Muscle of arm (tissue), 14 donors: Measurements from ENCODE around the gene DMBT1. TPM values are rescaled to one million over a fixed set of nuclear protein-coding genes. Genes with fewer than 3 reads are reported as not detected.

Experiments used
- DNase-seq: peaks from one replicate; pipeline ENCODE4 v3.0.0-alpha.2; 2013
- long read RNA-seq, 11 donors: transcript quantifications; one replicate each; lab custom pipeline, GENCODE V29; 2026
- polyA plus RNA-seq, 12 donors: library from polyadenylated mRNA; unstranded; fragments of 120-200 nt; gene quantifications; one replicate each; pipeline ENCODE4 v1.2.1, GENCODE V29; 2013; ENCODE audit not compliant: insufficient read length in 12 of 12

The DMBT1 gene
- polyA plus RNA-seq: 1 to 10 TPM in 1 of 12 donors, under 1 TPM in 1, not detected in 10; 0.01 to 1.6 TPM
- long read RNA-seq, donor 1: 0 reads
- long read RNA-seq, donor 2: 0 reads
- long read RNA-seq, donor 3: 0 reads
- long read RNA-seq, donor 4: 0 reads
- long read RNA-seq, donor 5: 0 reads
- long read RNA-seq, donor 6: 0 reads
- long read RNA-seq, donor 7: 0 reads
- long read RNA-seq, donor 8: 0 reads
- long read RNA-seq, donor 9: 0 reads
- long read RNA-seq, donor 10: 0 reads
- long read RNA-seq, donor 11: 0 reads

DNA sequence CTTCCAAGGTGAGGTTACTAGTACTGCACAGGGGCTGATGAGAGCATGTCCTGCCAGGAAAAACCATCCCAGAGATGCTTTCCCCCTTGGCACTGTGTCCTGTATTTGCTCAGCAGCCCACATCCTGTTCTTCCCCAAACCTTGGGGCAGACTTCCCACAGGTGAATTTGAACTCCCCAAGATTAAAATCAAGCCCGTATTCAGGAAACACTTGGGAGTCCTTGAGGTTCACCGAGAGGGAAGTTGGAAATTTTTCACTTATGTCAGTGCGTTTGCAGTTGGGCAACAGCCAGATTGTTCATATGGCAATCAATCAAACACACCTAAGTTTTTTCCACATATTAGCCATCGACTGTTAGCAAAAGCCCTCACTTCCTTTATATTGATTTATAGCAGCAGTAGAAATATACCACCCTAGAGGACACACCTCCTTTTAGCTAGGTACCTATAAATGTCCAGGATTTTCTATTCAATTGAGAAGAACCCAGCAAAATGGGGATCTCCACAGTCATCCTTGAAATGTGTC lies at the start of gene DMBT1:
Gene DMBT1, plus strand, starts transcription at position 476 of the 526 bp plus-strand sequence. Its CDS starts 17 bp downstream, at position 493.
- DNase-seq: no peak

DNA sequence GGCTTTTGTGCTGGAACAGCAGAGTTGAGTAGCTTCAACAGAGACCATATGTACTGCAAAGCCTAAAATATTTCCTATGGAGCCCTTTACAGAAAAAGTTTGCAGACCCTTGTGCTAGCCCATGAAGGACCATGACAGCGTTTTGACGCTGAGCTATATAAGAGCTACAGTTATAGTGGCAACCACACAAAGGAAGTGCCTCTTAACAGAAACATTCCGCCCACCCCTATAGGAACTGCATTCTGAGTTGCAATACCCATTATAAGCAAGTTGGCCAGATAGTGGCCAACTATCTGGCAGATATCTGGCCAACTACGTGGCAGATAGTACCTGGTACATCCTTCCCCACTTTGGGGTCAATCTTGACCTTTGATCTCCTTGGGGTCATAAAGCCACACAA lies 47.5 kb upstream of the DMBT1 start:
- DNase-seq: no peak

DNA sequence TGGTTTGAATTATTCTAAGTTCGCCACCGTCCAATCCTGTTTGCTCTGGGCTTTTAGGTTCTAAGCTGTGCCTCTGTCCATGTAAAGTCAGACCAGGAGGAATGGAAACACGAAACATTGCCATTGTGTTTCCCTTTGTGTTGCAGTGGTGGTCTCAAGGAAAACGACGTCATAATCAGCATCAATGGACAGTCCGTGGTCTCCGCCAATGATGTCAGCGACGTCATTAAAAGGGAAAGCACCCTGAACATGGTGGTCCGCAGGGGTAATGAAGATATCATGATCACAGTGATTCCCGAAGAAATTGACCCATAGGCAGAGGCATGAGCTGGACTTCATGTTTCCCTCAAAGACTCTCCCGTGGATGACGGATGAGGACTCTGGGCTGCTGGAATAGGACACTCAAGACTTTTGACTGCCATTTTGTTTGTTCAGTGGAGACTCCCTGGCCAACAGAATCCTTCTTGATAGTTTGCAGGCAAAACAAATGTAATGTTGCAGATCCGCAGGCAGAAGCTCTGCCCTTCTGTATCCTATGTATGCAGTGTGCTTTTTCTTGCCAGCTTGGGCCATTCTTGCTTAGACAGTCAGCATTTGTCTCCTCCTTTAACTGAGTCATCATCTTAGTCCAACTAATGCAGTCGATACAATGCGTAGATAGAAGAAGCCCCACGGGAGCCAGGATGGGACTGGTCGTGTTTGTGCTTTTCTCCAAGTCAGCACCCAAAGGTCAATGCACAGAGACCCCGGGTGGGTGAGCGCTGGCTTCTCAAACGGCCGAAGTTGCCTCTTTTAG lies 46.3 kb upstream of the DMBT1 start:
- no peak for DNase-seq

DNA sequence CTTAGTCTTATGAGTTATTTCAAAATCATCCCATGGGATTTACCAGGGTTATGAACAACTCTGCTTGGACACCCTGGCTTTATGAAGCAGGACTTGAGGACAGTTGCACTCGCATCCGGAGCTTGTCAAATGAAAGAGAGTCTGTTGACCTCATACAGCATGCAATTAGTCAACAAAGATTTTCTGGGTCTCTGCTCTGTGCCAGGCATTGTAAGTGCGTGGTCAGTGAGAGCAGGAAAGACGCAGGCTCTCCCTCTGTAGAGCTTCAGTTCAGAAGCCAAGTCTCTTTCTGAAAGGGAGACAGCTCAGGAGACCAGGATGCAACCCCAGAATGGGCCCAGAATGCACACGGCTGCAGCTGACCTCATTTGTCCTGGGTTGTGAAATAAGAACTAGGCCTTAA lies 45.5 kb upstream of the DMBT1 start:
- DNase-seq: no peak

DNA sequence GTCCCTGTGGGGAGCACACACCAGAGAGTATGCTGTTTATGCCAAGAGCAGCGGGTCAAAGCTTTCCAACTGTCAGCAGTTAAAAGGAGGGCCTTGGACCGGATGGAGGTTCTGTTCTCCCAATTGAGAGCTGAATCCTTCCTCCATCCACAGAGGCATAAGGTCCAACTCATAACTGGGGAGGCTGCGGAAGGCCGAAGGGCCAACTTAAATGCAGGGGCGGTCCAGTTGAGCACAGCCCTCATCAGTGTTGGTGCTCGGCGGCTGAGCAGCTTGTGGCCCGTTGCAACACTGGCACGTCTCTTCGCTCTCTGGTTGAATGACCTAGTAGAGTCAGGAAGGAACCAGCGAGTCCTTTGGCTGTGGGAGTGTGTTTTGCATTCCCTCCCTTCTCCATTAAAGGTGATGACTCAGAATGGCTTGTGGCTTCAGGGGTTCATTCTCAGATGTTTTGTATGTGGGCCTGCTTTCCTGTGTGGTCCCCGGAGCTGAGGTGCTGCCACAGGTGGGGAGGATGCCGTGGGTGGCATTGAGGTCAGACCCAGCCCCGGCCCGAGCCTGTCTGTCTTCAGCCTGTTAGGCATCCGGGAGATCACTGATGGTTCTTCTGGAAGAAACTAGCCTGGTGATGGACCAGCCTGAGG lies 44.8 kb upstream of the DMBT1 start:
- DNase-seq: no peak

DNA sequence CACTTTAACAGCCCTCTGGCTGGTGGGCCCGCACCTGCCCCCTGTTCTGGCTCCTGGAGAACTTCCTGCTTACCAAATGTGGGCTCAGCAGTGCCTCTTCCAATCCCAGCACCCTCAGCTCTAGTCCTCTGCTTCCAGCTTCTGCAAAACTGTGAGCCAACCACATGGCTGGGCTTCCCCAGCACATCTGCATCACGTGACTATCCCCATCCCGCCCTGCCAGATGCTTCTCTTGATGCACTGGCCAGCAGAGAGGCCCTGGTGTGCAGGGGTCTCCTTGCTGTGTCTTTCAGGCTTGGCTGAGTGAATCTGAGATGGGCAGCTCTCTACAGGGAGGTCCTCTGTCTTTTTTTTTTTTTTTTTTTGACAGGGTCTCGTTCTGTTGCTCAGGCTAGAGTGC lies 43.8 kb upstream of the DMBT1 start:
- no peak for DNase-seq

DNA sequence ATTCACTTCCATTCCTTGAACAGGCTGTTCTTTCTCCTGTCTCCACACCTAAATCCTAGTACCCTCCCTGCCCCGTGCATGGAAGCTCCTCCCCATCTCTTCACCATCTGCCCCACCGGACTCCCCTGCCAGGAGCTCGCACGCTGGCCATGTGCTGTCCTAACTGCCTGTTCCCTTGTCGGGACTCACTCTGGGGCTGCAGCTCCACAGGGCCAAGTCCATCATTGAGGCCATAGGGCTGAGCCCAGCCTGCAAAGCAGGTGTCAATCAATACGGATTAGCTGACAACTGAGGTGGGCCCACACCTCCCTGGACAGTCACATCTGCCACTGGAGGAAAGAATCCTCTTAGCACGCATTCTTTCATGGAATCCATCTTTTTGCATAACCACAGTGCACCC lies 41.4 kb upstream of the DMBT1 start:
- no peak for DNase-seq

DNA sequence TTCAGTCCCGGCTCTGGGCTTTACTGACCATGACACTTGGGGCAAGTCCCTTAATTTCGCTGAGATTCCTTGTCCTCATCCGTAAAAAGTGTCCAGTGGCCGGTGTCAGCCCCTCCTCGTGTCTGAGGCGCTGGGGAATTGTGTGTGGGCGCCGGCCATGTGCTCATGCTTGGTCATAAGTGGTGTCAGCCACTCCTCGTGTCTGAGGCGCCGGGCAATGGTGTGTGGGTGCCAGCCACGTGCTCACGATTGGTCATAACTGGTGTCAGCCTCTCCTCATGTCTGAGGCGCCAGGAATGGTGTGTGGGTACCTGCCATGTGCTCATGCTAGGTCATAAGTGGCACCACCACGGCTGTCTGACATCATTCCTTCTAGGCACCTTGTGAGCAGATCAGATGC lies 40.7 kb upstream of the DMBT1 start:
- no peak for DNase-seq

DNA sequence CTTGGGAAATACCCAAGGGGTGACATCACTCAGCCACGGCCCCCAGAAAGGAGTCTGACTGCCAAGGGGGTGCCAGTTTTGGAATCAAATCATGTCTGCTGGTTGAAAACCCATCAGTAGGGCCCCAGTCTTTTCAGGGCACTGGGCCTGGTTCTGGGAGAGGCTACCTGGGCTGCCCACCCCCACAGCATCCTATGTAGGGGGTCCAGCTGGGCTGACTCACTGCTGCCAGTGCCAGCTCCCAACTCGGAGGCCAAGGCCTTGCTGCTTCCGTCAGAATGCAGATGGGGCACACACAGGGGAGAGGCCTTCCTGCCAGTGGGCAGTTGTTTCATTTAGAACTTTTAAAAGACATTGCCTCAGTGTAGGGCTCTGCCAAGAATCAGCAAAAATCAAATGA lies 39.5 kb upstream of the DMBT1 start:
- DNase-seq: no peak

DNA sequence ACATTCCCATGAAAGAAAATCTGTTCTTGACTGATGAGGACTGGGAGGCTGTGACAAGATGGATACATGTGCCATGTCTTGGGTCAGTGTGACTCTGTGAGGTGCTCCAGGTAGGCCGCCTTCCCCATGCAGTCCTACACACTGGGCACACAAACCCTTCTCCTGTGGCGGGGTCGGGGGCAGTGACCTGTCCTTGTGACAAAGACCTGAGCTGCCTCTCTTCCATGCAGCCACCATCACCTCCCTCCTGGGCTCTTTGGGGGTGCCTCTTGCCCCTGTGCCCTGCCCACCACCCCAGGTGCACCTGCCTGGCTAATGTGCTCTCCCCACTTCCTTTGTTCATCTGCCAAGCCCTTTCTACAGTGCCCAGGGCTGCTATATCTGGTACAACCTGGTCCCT lies 35.7 kb upstream of the DMBT1 start:
- no peak for DNase-seq

DNA sequence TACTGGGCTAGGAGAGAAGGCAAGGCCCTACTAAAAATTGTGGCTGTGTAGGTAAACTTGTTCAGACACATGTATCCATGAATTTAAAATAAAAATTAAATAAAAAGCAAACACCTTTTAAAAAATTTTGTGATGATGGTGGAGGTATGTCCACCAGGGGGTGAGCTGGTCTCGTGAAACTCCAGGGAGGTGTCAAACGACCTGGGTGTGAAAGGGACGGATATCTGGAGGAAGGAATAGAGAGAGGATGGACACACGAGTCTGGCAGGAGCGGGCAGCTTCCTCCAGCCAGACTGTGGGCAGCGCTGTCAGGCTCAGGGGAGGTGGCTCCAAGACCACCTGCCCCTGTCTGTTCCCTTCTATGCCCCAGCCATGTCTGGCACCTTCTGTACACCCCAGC lies 34.8 kb upstream of the DMBT1 start:
- no peak for DNase-seq

DNA sequence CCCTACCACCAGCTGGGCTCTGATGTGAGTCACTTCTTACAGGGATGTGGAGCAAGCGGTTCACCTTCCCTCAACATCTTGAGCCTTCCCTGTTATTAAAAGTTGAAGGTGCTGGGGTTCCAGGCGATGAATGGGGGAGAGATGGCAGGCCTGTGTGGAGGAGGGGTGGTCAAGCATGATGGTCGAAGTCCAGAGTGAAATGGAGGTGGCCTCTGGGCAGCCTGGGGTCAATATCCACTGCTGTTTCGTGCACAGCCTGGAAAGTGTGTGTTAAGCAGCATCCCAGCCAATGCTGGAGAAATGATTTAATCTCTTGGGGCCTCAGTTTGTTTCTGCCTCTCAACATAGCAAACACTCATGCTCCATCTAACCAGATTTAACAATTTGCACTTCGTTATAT lies 33.7 kb upstream of the DMBT1 start:
- DNase-seq: no peak

DNA sequence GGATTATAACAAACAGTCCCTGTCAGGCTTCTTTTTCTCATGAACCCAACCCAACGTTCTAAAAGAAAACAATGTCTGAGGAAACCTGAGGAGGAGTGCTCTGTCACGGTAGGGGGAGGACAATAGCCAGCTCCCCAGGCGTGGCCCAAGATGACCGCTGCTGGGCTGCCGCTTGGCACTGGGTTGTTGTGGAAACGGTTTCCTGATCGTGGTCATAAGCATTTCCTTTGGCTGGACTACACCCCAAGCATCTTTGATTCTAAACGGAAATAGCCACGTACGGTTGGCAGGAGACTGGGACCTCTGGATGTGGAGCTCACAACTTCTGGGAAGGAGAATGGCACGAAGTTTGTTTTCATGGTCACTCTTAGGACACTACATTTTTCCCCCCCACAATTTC lies 30.4 kb upstream of the DMBT1 start:
- no peak for DNase-seq

DNA sequence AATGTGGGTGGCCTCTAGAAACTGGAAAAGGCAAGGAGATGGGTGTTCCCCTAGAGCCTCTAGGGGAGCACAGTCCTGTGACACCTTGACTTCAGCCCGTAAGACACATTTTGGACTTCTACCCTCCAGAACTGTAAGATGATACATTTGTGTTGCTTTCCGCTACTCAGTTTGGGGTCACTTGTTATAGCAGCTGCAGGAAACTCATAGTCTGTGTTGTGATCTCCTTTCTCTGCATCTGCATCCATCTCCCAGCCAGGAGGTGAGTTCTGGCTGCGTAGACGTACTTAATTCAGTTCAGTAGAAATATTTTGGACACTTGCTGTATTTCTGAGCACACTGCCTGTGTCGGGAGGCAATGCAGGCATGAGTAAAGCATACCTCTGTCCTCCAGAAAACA lies 29.3 kb upstream of the DMBT1 start:
- DNase-seq: no peak

DNA sequence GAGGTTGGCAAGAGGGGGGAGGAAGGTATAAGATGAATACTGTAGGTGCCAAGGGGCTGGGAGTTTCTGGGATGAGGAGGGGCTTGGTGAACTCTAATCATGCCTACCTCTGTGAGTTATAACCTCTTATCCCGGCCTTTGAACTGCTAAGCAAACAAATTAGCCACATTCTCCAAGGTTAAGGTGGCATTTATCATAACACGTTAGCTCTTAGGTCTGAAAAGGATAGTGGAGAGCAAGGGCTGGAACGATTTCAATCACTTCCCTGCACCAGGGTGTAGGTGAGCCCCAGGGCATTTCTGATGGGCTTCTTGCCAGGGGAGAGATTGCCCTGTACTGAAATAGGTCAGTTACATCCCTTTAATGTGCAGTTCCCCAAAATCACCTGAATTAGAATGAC lies 28.6 kb upstream of the DMBT1 start:
- no peak for DNase-seq

DNA sequence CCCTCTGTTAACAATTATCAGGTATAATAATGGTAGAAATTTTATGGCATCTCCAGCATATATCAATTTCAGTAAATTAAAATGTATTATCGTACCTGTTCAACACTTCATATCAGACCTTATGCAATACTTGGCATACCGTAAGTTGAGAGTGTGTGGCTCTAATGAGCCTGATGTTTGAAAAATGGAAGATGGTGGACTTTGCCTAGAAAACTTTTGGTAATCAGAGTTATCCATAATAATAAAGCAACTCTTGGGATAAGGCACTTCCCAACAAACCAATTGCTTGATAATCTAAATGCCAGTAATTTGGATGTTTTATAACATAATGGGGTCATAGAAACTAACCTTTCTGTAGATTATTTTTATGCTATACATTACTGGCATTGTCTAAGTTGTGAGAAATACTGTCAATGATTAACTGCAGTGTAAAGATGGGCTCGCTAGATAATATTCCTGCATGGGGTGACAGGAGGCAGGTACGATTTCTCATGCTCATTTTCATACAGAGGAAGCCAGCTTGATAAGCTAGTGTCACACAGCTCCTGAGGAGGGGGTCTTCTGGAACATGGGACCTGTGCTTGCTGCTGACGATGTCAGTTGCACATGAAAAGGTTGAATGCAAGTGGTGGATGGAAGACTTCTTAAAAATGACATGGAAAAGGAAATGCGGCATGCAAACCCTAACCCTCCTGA lies 27.8 kb upstream of the DMBT1 start:
- DNase-seq: no peak

DNA sequence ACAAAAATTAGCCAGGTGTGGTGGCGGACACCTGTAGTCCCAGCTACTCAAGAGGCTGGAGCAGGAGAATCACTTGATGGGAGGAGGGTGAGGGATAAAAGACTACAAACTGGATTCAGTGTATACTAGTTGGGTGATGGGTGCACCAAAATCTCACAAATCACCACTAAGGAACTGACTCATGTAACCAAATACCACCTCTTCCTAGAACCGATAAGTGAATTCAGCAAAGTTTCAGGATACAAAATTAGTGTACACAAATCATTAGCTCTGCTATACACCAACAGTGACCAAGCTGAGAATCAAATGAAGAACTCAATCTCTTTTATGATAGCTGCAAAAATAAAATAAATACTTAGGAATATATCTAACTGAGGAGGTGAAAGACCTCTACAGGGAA lies 23.0 kb upstream of the DMBT1 start:
- DNase-seq: no peak

DNA sequence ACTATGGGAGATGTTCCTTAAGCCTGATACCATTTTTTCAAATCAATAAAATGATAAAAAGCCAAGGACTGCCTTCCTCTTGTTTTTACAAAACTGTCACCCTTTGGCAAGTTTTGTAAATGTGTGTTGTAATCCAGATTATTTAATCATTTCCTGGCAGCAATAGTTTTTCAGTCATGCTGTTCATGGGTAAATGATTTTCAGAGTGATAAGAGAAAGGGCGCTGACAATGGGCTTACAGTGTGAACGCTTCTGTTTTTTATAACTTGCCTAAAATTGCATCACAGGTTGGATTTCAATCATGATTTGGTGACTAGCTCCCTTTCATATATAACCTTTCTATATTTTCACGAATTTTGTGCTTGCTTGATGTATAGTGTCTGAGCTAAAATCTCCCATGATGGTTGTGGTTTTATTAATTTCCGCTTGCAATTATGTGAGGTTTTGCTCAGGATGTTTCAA lies 19.0 kb upstream of the DMBT1 start:
- no peak for DNase-seq

DNA sequence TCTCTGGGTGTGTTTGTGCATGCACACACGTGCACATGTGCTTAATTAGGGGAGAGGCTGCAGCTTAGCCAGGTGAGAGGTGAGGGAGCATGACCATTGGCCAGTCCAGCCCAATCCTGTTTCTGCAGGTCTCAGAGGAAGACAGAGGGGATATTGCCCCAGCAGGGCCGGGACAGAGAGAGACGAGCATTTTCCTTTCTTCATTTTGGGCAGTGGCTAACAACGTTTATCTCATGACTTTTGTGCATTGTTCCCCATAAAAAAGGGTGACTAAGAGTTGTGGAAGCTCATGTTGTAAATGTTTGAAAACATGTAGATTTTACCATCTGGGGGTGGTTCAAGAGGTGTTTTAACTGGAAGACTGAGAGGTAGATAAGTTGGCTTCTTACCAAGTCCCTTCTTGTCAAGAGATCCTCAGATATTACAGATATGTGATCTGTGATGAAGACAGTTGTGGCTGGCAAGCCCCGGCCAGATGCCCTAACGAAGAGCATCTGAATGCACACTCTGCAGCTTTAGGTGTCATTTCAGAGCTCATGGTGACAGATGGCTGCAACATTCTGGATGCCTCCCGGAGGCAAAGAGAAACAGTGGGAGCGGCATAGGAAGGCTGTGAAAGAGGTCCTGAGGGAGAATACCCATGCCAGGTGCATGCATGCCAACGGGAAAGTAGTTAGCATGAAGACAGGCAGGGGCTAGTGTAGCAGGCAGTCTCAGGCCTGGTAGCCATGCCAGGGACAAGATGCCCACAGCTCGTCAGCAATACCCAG lies 16.7 kb upstream of the DMBT1 start:
- no peak for DNase-seq

DNA sequence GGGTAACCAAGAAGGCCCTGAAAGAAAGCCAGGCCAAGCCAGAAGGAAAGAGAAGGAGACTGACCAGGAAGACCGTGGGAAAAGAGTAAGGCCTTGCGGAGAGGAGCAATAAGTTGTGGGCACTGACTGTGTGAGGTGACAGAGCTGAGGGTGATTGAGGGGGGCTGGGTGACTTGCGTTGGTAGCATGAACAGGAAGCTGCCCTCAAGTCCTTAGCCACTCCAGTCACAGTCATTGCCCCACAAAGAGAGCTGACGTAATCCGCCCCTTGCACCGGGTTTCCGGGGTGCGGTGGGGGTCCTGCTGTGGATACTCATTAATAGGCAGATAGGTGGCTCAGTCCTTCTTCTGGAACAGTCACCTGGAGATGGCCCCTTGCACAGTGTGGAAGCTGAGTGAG lies 16.1 kb upstream of the DMBT1 start:
- DNase-seq: no peak

DNA sequence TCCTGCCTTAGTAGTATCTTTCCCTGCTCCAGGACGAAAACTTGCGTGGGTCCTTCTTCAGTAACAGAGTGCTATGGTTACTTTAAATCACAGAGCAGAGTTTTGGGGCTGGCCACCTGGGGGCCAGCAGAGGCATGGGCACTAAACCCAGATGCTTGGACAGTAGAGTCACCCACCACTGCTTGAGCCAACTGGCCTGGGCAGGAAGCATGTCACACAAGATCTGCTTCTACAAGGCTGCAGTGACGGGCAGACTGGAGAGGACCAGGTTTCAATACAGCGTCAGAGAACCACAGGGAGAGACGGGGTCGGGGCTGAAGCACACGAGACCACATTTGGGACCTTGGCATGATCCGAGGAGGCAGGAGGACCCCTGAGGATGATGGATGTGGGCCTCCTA lies 14.3 kb upstream of the DMBT1 start:
- DNase-seq: no peak
